Vagina (tissue), 2 donors: ENCODE results near the gene COL8A2.

Experiments used
- POLR2A ChIP-seq, 2 donors: fragments of 450-650 bp; IDR thresholded peaks; one replicate each; pipeline ENCODE4 v1.6.1; 2017; ENCODE audit warnings: antibody characterized with exemption in 2 of 2, mild to moderate bottlenecking in 2 of 2, moderate library complexity in 2 of 2
- TF ChIP-seq, protein P1 (sequence below), 3 experiments: fragments of 450-650 bp in 2 of 3; fragments of 200-600 bp in 1 of 3; sonication (generic) in 1 of 3; IDR thresholded peaks; one replicate each; pipeline ENCODE4 v1.5.1; 2017 to 2019; ENCODE audit warnings: antibody characterized with exemption in 3 of 3, mild to moderate bottlenecking in 2 of 3, moderate library complexity in 2 of 3

DNA sequence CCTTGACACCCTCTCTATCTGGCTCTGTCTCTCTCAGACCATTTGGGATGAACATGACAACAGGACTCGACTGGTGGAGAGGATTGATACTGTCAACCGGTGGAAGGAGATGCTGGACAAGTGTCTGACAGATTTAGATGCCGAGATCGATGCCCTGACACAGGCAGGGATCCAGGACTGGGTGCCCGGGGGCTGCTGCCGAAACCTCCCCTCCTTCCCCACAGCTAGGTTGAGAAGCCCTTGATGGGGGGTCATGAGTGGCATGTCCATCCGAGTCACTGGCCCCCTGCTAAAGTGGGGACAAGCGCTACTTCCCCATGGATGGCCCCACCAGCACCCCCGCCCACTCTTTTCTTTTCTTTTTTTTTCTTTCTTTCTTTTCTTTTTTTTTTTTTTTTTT is 39.9 kb downstream of the COL8A2 start:
- TF ChIP-seq, protein P1, sequence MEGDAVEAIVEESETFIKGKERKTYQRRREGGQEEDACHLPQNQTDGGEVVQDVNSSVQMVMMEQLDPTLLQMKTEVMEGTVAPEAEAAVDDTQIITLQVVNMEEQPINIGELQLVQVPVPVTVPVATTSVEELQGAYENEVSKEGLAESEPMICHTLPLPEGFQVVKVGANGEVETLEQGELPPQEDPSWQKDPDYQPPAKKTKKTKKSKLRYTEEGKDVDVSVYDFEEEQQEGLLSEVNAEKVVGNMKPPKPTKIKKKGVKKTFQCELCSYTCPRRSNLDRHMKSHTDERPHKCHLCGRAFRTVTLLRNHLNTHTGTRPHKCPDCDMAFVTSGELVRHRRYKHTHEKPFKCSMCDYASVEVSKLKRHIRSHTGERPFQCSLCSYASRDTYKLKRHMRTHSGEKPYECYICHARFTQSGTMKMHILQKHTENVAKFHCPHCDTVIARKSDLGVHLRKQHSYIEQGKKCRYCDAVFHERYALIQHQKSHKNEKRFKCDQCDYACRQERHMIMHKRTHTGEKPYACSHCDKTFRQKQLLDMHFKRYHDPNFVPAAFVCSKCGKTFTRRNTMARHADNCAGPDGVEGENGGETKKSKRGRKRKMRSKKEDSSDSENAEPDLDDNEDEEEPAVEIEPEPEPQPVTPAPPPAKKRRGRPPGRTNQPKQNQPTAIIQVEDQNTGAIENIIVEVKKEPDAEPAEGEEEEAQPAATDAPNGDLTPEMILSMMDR (IDR thresholded peaks at IDR 0.05), result no peak
- TF ChIP-seq POLR2A (IDR thresholded peaks at IDR 0.05), result no peak
